Esophagus squamous epithelium (tissue), 4 donors: ENCODE measurements around the gene CBFA2T3.

ENCODE experiments used
- POLR2A ChIP-seq, 4 donors: fragments of 450-650 bp; IDR thresholded peaks; one replicate each; pipeline ENCODE4 v1.6.1; 2017; ENCODE audit warnings: antibody characterized with exemption in 4 of 4, mild to moderate bottlenecking in 4 of 4, moderate library complexity in 3 of 4
- TF ChIP-seq, protein P1 (sequence below), 6 experiments: fragments of 450-650 bp in 4 of 6; fragments of 200-600 bp in 2 of 6; sonication (generic) in 2 of 6; IDR thresholded peaks; one replicate each; pipeline ENCODE4 v1.5.1; 2016 to 2019; ENCODE audit warnings: antibody characterized with exemption in 6 of 6, mild to moderate bottlenecking in 4 of 6, moderate library complexity in 4 of 6

DNA sequence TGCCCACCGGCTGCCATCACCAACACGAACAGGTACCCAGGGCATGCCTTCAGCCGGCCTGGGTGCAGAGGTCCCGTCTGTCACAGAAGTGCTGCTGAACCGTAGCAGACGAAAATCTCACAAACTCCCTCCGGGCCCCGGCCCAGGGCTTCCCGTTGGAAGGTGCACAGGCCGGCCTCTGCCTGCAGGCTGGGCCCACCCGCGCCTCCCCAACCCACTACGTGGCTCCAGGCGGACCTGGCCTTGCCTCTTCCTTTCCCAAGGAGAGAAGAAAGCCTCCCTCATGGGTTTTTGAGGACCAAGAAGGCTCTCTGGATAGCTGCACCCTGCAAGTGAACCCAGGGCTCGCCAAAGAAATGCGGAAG, 65.1 kb downstream of the CBFA2T3 start:
- TF ChIP-seq, protein P1, sequence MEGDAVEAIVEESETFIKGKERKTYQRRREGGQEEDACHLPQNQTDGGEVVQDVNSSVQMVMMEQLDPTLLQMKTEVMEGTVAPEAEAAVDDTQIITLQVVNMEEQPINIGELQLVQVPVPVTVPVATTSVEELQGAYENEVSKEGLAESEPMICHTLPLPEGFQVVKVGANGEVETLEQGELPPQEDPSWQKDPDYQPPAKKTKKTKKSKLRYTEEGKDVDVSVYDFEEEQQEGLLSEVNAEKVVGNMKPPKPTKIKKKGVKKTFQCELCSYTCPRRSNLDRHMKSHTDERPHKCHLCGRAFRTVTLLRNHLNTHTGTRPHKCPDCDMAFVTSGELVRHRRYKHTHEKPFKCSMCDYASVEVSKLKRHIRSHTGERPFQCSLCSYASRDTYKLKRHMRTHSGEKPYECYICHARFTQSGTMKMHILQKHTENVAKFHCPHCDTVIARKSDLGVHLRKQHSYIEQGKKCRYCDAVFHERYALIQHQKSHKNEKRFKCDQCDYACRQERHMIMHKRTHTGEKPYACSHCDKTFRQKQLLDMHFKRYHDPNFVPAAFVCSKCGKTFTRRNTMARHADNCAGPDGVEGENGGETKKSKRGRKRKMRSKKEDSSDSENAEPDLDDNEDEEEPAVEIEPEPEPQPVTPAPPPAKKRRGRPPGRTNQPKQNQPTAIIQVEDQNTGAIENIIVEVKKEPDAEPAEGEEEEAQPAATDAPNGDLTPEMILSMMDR (IDR thresholded peaks at IDR 0.05): no peak
- TF ChIP-seq POLR2A (IDR thresholded peaks at IDR 0.05): no peak
